ENCODE results near the gene UBE2L3.
"Not testable (repeated sequence)": the region's sequence is repeated elsewhere in the genome, so short reads cannot be mapped to it uniquely, and the experiment has no call there.

The UBE2L3 gene

DNA sequence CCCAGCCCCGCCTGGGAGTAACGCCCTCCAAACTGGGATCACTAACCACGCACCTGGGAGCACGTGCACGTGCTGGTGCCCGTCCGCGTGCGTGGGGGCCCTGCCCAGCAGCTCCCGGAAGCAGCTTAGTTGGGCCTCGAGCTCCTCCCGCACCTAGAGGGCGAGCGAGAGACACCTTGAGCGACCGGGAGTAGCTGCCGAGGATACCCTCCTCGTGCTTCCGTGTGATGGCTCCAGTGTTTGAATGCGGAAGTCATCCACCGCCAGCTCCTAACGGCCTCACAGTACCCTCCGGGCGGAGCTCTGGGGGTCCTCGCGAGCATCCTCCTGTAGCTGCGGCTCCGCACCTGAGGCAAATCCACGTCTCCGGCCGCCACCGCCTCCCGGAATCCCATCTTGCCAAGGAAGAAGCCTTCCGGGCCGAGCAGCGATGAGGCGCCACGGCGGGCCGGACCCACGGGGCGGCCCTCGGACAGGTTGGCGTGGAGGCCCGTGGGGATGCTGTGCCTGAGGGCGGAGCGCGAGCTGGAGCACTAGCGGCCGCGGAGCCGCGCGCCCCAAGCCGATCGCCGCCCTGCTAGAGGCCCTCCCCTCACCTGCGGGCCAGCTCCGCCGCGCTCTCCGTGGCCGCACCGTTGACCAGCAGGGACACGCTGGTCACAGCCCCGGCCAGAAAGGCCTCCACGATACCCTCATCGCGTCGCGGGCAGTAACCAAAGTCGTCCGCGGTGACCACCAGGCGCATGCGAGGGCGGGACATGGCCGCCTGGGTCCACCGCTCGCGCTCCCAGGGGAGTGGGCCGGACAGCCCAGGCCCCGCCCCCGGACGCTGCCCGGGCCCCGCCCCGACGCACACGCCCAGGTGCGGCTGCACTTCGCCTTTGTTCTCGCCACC is 62.0 kb downstream of the UBE2L3 start, which contains the start of gene YDJC:
Gene YDJC (minus strand): TSS at position 768 of the 895 bp plus-strand sequence. CDS start 8 bp downstream, at position 760.
- peak; percentile 74 for DNase-seq

DNA sequence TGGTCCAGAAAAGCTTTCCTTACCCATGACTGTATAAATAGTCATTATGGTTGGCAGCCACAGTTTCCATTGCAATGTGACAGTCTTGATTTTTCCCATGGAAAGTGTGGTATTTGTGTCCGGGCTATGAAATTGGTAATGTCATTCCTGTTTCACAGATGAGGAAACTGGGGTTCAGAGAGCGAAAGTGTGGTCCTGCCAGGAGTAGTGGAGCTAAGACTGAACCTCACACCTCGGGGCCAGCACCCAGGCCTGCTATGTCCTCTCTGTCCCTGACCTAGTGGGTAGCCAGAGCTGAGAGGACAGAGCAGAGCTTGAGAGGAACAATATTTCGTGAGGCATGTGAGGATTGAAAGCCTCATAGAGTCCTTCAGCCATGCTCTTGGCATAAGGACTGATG is 63.5 kb downstream of the UBE2L3 start:
- no peak for DNase-seq

DNA sequence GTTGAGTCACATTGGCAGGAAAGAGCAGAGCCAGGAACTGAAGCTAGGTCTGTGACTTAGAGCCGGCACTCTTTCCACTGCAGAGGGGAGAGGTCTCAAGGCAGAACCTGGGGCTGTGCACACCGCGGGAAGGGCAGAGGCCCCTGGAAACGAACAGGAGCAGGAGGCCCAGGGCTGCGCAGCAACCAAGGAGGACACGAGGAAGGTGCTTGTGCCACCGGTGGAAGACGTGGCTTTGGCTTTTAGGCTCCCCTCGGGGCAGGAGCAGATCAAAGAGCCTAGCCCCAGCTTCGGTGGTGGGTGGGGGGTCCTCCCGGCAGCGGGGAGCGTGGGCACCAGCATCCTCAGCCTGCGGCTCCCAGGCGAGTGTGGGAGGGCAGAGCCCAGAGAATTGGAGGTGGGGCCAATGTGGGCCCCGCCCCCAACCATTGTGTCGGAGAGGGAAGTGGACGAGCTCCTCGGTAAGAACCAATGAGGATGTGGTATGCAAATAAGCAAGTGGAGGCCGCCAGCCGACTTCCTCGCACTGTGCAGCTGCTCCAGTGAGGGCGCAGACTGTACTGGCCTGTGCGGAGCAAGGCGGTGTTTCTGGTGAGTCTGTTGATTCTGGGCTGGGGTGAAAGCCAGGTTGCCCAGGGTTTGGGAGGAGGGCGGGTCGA is 64.9 kb downstream of the UBE2L3 start, which contains the start of gene CCDC116:
Gene CCDC116 (plus strand): TSS at position 524 of the 659 bp plus-strand sequence. CDS start 422 bp downstream, outside the sequence.
- no peak for DNase-seq

DNA sequence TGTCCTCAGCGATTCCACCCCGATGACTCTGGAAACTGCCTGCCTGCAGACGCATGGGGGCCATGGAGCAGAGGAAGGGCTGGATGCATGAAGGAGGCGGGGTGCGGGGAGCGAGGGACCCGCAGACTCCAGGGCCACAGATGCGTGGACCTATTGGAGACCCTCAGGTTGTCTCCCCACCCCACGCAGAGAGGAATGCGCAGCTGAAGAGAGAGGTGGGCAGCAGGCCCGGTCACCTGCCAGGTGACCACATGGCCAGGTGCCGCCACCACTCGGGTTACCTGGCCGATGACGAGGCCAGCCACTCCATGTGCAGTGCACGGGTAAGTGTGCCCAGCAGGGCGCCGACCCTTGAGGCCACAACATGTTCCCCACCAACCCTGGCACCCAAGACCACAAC is 65.4 kb downstream of the UBE2L3 start:
- DNase-seq, result no peak

DNA sequence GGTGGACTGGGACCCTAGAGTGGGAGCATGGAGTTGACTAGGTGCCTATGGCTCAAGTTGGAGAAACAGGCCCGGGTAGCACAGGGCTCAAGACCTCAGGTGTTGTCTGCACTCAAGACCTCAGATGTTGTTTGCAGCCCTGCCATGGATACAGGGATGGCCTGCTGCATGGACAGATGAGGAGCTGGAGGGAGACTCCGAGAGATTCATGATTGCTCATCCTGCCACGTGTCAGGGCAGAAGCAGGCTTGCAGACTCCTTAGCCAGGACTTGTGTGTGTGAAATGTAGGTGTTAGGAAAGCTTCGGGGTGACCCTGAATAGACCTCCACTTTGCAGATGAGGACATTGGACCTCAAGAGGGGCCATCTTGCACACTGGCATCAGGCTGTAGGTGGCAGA is 66.0 kb downstream of the UBE2L3 start:
- no peak for DNase-seq

DNA sequence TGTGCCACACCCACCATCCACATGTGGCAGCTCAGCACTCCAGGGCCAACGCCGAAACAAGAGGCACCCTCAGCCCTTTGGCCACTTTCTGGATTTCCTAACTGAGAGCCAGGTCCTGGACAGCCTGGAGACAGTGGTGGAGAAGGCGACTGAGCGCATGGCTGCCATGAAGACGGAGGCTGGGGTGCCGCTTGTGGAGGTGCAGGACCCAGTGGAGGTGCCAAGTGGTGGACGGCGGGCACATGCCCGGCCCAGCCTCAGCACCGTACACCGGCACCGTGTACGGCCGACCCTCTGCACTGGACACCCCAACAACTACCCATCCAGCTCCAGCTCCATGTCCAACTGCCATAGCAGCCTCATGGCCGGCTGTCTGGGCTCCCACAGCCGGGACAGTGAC is 66.6 kb downstream of the UBE2L3 start:
- DNase-seq, result no peak

DNA sequence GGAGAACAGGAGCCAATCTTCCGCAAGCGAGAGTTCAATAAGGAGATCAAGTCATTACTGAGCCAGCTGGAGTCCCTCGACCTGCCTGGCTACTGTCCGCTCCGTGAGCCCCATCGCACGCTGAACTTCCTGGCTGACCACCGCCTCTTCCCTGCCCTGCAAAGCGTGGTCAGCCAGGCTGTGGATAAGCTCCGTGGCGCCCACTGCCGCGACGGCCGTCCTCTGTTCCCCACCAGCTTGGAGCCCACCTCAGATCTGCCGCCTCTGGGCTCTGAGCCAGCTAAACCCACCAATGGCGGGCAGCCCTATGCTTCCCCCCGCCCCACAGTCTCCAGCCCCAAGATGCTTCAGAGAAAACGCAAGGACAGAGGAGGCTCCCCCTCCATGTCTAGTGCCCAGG is 67.3 kb downstream of the UBE2L3 start:
- no peak for DNase-seq

DNA sequence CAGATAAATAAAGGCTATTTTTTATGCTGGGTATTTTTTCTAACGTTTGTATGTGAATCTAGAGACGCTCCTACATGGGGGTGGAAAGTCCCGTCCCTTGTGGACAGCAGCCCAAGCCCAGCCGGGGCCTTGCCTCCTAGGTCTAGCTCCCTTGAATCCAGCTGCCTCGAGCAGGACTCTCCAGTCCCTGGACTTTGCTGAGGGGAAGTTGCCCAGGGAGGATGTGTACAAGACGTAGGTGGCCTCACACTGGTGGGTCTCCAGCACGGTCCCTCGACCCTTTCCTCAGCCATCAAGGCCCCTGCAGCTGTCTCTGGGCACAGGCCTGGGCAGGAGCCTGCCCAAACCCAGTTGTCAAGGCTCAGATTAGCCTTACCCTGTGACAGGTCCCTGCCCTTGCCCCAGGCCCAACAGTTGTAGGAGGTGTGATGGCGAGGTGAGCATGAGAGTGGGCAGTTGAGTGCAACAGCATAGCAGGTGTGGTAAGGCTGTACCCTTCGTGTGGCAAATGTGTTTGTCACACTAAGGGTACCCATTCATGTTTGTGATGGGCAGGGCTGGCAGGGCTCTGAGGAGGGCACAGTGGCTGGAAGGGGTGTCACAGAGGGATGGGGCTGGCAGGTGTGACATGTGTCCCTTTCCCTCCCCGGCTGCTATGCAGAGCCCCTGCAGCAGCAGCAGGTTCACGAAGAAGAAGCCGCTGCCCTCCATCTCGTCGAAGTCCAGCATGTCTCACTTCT is 68.4 kb downstream of the UBE2L3 start:
- no peak for DNase-seq

DNA sequence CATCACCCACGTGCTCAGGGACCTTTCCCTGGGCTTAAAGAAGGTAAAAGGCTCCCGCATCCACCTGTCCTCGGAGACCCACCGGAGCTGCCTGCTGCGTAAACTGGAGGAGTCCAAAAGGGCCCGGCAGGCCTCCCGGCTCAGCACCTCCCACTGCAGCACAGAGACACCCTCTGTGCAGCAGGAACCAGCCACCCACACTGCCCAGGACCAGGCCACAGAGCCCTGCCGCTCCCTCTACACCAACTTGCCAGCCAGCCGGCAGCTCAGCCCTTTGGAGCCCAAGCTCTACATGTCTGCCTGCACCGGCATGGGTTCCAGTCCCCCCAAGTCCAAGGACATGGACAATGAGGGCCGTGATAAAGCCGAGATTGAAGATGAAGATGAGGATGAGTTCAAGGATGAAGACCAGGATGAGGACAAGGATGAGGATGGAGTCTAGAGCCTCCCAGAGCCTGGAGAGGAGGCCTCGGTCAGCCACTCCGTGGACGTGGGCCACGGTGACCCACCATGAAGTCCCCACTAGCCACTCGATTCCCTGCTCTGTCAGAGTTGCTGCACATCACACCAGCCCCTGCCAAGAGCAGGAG is 69.2 kb downstream of the UBE2L3 start:
- DNase-seq, result no peak

DNA sequence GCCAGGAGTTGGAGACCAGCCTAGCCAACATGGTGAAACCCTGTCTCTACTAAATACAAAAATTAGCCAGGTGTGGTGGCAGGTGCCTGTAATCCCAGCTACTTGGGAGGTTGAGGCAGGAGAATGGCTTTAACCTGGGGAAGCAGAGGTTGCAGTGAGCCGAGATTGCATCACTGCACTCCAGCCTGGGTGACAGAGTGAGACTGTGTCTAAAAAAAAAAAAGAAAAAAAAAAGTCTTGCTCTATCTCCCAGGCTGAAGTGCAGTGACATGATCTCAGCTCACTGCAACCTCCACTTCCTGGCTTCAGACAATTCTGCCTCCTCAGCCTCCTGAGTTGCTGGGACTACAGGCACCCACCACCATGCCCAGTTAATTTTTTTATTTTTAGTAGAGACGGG is 69.9 kb downstream of the UBE2L3 start:
- DNase-seq, result not testable (repeated sequence)

DNA sequence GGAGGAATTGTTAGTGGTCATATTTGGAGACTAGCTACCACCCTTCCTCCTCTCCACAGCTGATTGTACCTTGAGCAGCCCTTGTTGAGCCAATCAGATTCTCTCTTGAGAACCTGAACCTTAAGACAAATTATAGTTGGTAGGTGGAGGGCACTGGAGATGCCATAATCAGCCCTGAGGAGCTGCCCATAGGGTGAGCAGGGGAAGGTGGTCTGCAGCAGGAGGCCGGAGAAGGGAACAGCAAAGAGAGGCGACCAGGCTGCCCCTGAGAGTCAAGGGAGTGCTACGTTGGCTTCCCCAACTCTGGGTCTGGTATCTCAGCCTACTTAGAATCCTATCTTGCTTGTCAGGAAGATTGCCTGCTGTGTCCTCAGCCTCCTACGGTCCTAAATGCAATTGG is 71.8 kb downstream of the UBE2L3 start:
- DNase-seq, result no peak

DNA sequence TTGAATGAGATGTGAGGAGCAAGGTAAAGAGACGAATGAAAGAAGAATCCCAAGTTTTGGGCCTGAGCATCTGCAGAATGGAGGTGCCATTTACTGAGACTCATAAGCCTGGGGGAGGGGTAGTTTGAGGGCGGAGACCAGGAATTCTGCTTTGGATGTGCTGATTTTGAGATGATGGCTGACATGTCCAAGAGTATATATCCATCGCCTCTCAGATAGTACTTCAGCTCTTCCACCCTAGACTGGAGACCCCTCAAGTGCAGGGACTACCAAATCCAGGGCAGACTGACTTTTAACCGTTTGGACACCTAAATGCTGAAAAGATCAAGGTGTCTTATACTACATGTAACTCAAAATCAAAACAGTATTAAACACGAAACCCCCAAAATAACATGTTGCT is 73.3 kb downstream of the UBE2L3 start:
- no peak for DNase-seq

DNA sequence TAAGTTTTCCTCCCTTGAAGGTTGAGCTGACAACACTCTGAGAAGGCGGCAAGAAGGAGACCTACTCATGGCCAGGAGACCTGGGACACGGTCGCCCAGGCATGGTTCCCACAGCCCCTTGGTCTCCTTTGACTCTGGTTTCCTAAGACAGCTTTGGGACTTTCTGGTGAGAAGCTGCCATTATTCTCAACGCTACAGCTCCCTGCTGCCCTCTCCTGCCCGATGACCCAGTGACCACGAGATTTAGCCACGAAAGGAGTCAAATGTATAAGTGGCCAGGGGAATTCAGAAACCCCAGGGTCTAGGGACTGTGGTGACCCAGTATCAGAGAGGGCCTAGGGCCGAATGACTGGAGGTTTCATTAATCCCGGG is 73.9 kb downstream of the UBE2L3 start:
- no peak for DNase-seq

DNA sequence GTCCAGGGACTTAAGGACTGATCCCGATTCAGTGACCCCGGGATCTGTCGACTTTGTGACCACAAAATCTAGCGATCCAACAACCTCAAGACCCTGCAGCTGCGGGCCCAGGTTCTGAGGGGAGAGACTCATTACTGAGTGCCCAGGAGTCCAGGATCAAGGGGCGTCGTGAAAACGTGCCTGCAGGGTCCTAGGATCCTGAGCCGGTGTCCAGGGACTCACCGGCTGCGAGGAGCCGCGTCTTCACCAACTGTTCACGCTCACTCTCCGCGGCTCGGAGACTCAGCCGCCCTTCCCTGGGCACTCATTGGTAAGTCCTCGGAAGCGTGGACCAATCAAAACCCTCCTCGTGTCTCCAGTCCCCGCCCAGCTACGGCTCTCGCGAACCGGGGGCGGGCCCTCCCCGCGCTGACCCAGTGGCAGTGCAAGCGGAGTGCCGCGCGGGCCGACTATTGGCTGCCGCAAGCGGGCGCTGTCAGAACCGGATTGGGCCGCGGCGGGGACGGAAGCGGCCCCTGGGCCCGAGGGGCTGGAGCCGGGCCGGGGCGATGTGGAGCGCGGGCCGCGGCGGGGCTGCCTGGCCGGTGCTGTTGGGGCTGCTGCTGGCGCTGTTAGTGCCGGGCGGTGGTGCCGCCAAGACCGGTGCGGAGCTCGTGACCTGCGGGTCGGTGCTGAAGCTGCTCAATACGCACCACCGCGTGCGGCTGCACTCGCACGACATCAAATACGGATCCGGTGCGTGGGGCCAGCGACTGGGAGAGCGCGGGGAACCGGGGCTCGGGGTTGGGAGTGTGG is 74.5 kb downstream of the UBE2L3 start, which contains the start of gene SDF2L1:
Gene SDF2L1 (plus strand): TSS at position 514 of the 795 bp plus-strand sequence. CDS start 35 bp downstream, at position 549.
- DNase-seq, result peak; percentile 90

DNA sequence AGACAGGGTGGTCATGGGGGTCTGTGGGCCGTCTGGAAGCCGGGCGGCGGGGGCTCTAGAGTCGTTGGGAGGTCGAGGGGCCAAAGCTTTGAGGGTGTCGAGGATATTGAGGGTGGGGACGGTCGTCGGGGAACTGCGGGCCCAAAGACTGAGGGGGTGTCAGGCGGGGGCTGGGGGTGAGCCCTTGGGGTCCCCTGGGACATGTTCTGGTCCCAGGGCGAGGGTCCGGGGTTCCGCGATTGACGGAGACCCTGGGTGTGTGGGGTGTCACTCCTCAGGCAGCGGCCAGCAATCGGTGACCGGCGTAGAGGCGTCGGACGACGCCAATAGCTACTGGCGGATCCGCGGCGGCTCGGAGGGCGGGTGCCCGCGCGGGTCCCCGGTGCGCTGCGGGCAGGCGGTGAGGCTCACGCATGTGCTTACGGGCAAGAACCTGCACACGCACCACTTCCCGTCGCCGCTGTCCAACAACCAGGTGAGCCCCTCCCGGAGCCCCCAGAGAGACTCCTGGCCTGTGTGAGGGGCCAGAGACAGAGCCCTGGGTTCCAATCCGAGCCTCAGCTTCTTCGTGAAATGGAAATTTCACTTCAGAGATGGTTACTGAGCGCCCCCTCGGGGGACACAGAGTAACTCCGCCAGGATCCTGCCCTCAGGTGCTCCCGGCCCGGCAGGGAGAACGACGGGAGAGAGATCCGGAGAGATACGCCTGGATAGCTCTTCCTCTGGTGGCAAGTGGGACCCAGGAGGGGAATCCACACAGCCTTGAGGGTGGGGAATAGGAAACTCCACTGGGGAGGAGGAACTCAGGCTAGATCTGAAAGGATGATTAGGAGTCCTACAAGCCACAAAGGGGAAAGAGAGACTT is 75.3 kb downstream of the UBE2L3 start:
- DNase-seq, result no peak

DNA sequence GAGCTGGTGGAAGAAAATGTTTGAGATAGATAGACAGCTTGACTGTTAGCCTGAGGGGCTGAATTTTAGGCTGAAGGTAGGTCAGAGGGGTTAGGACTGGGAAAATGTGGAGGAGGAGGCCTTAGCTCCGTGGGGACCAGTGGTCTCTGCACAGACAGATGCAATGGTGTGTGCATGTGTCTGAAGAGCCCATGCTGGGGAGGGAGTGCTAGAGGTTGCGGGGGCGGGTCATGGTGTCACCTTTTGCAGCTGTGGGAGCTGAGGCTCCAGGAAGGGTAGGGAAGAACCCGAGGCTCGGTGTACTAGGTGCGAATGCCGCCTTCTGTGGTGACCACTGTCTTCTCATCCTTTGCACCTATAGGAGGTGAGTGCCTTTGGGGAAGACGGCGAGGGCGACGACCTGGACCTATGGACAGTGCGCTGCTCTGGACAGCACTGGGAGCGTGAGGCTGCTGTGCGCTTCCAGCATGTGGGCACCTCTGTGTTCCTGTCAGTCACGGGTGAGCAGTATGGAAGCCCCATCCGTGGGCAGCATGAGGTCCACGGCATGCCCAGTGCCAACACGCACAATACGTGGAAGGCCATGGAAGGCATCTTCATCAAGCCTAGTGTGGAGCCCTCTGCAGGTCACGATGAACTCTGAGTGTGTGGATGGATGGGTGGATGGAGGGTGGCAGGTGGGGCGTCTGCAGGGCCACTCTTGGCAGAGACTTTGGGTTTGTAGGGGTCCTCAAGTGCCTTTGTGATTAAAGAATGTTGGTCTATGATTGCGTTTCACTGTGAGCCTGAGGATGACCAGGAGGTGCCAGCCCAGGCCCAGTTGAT is 76.2 kb downstream of the UBE2L3 start:
- DNase-seq, result no peak

DNA sequence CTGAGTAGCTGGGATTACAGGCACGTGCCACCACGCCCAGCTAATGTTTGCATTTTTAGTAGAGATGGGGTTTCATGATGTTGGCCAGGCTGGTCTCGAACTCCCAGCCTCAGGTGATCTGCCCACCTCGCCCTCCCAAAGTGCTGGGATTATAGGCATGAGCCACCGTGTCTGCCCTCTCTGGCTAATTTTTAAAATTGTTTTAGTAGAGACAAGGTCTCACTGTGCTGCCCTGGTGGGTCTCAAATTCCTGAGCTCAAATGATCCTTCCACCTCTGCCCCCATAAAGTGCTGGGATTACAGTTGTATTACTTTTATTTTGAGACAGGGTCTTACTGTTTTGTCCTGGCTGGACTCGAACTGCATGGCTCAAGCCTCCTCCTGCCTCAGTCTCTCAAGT is 78.0 kb downstream of the UBE2L3 start:
- DNase-seq, result not testable (repeated sequence)

DNA sequence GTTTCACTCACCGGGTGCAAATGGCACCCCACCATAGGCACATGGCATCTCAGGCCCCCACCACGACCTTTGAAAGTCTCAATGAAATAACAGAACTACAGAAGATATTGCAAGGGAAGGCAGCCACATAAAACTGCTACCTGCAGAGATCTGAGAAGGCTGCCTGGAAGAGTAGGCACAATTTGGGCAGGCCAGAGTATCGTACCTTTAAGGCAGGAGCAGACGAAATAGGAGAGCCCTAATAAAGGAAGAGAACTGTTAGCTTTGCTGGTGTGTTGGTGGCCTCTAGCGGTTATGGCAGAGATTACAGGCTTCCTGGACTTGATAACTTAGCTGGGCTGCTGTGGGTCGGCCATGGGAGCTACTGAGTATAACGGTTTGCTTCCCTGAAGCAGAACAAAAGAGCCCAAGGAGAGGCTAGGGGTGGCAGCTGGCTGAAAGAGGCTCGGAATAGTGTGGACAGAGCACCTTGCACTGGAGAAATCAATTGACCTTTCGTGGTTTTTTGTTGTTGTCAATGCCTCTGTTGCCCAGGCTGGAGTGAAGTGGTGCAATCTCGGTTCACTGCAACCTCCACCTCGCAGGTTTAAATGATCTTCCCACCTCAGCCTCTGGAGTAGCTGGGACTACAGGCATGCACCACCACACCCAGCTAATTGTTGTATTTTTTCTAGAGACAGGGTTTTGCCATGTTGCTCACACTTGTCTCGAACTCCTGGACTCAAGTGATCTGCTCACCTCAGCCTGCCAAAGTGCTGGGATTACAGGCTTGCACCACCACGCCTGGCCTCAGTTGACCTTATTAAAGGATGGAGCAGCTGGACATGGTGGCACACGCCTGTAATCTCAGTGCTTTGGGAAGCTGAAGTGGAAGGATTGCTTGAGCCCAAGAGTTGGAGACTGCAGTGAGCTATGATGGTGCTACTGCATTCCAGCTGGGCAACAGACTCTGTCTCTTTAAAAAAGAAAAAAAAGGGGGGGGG is 79.4 kb downstream of the UBE2L3 start:
- no peak for DNase-seq

DNA sequence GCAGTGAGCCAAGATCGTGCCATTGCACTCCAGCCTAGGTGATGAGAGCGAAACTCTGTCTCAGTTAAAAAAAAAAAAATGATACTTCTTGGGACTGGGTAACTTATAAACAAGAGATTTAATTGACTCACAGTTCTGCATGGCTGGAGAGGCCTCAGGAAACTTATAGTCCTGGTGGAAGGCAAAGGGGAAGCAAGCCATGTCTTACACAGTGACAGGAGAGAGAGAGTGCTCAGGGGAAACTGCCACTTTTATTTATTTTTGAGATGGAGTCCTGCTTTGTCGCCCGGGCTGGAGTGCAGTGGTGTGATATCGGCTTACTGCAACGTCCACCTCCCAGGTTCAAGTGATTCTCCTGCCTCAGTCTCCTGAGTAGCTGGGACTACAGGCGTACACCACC is 82.8 kb downstream of the UBE2L3 start:
- DNase-seq, result no peak

Measured in GOT3 (cell line).